ENCODE measurements around the gene PTTG1IP2.

Gene PTTG1IP2

DNA sequence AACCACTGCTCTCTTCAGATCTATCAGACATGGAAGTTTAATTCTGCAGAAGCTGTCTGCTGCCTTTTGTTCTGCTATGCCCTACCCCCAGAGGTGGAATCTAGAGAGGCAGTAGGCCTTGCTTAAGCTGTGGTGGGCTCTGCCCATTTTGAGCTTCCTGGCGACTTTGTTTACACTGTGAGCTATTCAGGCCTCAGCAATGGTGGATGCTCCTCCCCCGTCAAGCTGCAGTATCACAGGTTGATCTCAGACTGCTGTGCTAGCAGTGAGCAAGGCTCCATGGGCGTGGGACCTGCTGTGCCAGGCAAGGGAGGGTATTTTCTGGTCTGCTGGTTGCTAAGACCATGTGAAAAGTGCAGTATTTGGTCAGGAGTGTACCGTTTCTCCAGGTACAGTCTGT lies 81.6 kb downstream of the PTTG1IP2 start:
- Mint-ChIP-seq H3K27me3 (ENCODE audit: low read depth) (peaks cover 8% of the 10 kb centered on the region), H3K36me3 (ENCODE audit: low read depth) (no peaks in the 10 kb centered on the region), H3K4me1 (no peaks in the 10 kb centered on the region), H3K27ac (no peak overlapping the region), H3K4me3 (no peak overlapping the region), H3K9me3 (peaks cover 17% of the 10 kb centered on the region)
- TF ChIP-seq, protein P1, sequence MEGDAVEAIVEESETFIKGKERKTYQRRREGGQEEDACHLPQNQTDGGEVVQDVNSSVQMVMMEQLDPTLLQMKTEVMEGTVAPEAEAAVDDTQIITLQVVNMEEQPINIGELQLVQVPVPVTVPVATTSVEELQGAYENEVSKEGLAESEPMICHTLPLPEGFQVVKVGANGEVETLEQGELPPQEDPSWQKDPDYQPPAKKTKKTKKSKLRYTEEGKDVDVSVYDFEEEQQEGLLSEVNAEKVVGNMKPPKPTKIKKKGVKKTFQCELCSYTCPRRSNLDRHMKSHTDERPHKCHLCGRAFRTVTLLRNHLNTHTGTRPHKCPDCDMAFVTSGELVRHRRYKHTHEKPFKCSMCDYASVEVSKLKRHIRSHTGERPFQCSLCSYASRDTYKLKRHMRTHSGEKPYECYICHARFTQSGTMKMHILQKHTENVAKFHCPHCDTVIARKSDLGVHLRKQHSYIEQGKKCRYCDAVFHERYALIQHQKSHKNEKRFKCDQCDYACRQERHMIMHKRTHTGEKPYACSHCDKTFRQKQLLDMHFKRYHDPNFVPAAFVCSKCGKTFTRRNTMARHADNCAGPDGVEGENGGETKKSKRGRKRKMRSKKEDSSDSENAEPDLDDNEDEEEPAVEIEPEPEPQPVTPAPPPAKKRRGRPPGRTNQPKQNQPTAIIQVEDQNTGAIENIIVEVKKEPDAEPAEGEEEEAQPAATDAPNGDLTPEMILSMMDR (IDR thresholded peaks at IDR 0.05; ENCODE audit: unreplicated experiment in 3 of 3), result no peak

DNA sequence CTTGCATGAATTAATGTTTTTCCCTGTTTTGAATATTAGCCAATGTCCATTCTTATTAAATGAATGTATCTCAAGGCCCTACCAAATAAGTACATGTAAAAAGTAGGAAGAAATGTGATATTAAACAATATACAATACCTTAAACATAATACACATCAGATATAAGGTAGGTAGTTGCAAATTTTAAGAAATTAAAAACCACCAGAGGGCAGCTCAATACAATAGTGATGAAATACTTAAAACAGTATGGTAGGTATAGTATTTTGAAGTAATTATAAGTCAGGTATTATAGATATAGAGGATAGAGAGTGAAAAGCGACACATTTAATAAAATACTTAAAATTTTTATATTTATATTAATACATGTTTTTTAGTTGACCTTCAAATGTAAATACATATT lies 83.1 kb downstream of the PTTG1IP2 start:
- Mint-ChIP-seq H3K4me3 (no peak overlapping the region), H3K4me1 (no peaks in the 10 kb centered on the region), H3K36me3 (ENCODE audit: low read depth) (no peaks in the 10 kb centered on the region), H3K9me3 (peaks cover 17% of the 10 kb centered on the region), H3K27me3 (ENCODE audit: low read depth) (peaks cover 8% of the 10 kb centered on the region), H3K27ac (no peak overlapping the region)
- TF ChIP-seq, protein P1 (IDR thresholded peaks at IDR 0.05; ENCODE audit: unreplicated experiment in 3 of 3), result peak; percentile 23 to 33 (median 28)

DNA sequence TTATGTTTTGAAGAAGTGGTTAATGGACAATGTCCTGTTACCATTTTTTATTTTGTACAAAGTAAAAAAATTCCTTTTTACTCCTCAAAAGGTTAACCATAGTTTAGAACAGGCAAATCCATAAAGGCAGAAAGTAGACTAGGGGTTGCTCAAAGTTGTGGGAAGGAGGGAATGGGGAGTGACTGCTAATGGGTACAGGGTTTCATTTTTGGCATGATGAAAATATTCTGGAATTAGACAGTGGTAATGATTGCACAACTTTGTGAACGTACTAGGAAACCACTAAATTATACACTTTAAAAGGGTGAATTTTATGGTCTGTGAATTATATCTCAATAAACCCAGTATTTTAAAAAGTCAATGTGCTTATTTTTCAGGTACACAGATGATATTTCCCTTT lies 91.3 kb downstream of the PTTG1IP2 start:
- Mint-ChIP-seq H3K4me1 (no peaks in the 10 kb centered on the region), H3K27me3 (ENCODE audit: low read depth) (no peaks in the 10 kb centered on the region)

More for the DNA sequence above, 91.3 kb downstream of the PTTG1IP2 start:
- no peaks in the 10 kb centered on the region for H3K36me3 Mint-ChIP-seq (ENCODE audit: low read depth)
- TF ChIP-seq, protein P1 (IDR thresholded peaks at IDR 0.05; ENCODE audit: unreplicated experiment in 3 of 3), result no peak
- peaks cover 2% of the 10 kb centered on the region for H3K9me3 Mint-ChIP-seq
- H3K4me3 Mint-ChIP-seq, result no peak overlapping the region
- H3K27ac Mint-ChIP-seq, result no peak overlapping the region
